Spleen (tissue), 11 donors: ENCODE results near the gene LDAH. TPM values are rescaled to one million over a fixed set of nuclear protein-coding genes. Genes with fewer than 3 reads are reported as not detected.

Experiments
- DNase-seq: peaks from one replicate; pipeline ENCODE4 v3.0.0-alpha.2; 2020
- H3K27ac ChIP-seq, 8 donors: fragments of 200-600 bp; sonication (generic) in 7 of 8; 1 replicate in 4 of 8; 2 replicates in 4 of 8; pipeline versions ENCODE4 v1.5.0 to v1.8.0; 2016 to 2021; ENCODE audit warnings: inconsistent platforms in 4 of 8, mild to moderate bottlenecking in 4 of 8, moderate library complexity in 1 of 8
- H3K27me3 ChIP-seq, 7 donors: fragments of 200-600 bp; sonication (generic) in 6 of 7; replicated peaks in 1 of 7; 1 replicate in 4 of 7; 2 replicates in 3 of 7; pipeline versions ENCODE4 v1.5.0 to v1.8.0; 2016 to 2021; ENCODE audit warnings: inconsistent platforms in 3 of 7, mild to moderate bottlenecking in 1 of 7
- H3K36me3 ChIP-seq, 6 donors: fragments of 200-600 bp; sonication (generic) in 5 of 6; 1 replicate in 4 of 6; 2 replicates in 2 of 6; pipeline versions ENCODE4 v1.5.0 to v1.8.0; 2016 to 2021; ENCODE audit warnings: inconsistent platforms in 2 of 6
- H3K4me1 ChIP-seq, 6 donors: fragments of 200-600 bp; sonication (generic) in 5 of 6; 1 replicate in 3 of 6; 2 replicates in 3 of 6; pipeline versions ENCODE4 v1.5.0 to v1.8.0; 2016 to 2021; ENCODE audit warnings: inconsistent platforms in 3 of 6
- H3K4me3 ChIP-seq, 8 donors: fragments of 200-600 bp; sonication (generic) in 7 of 8; 1 replicate in 4 of 8; 2 replicates in 4 of 8; pipeline versions ENCODE4 v1.5.0 to v1.8.0; 2016 to 2021; ENCODE audit warnings: inconsistent platforms in 4 of 8, mild to moderate bottlenecking in 4 of 8, moderate library complexity in 2 of 8
- H3K9me3 ChIP-seq, 8 donors: fragments of 200-600 bp; sonication (generic) in 7 of 8; 1 replicate in 4 of 8; 2 replicates in 4 of 8; pipeline versions ENCODE4 v1.5.0 to v1.8.0; 2016 to 2021; ENCODE audit warnings: inconsistent platforms in 4 of 8
- CTCF ChIP-seq, 11 experiments: fragments of 200-600 bp in 7 of 11; fragments of 450-650 bp in 4 of 11; sonication (generic) in 4 of 11; IDR thresholded peaks in 8 of 11; conservative IDR thresholded peaks in 3 of 11; 1 replicate in 7 of 11; 2 replicates in 4 of 11; pipeline versions ENCODE4 v1.4.0 to v1.8.0; 2016 to 2021; ENCODE audit warnings: antibody characterized with exemption in 11 of 11, inconsistent platforms in 4 of 11, mild to moderate bottlenecking in 1 of 11
- POLR2A ChIP-seq, 3 donors: fragments of 450-650 bp; IDR thresholded peaks; one replicate each; pipeline ENCODE4 v1.5.1; 2017; ENCODE audit warnings: antibody characterized with exemption in 3 of 3, mild to moderate bottlenecking in 1 of 3
- POLR2AphosphoS5 ChIP-seq, 3 donors: sonication (generic); formaldehyde crosslinking; IDR thresholded peaks; one replicate each; pipeline ENCODE4 v1.5.1; 2017; ENCODE audit warnings: antibody characterized with exemption in 3 of 3
- WGBS, 5 donors: extraction: QIAGEN DNeasy Blood & Tissue Kit in 3 of 5; methylation state at CpG; one replicate each; pipeline versions ENCODE4 v1.1.5 to v1.1.7; 2013 to 2018; 5-methylcytosine and 5-hydroxymethylcytosine counted together
- intact Hi-C: fragments of 100-400 bp; cut with DNase I; formaldehyde crosslinking; loops from one replicate; pipeline ENCODE4 v1.15.0; 2023; ENCODE audit warnings: low total_unique reads
- polyA plus RNA-seq, 3 donors: library from polyadenylated mRNA; stranded (reverse); fragments of 200-250 nt; gene quantifications; one replicate each; pipeline ENCODE4 v1.2.1, GENCODE V29; 2013
- total RNA-seq, 7 donors: library from RNA; depleted of rRNA in 3 of 7; stranded (reverse); fragments of >200 nt in 3 of 7; fragmentation: NEBNext Ultra II Directional in 4 of 7; extraction: Animal tissue kit (Norgen Biotek cat#: 25700) in 4 of 7; gene quantifications; one replicate each; pipeline versions ENCODE4 v1.1.0 to v1.2.1, GENCODE V29; 2016 to 2021
- donor health status: healthy with polysubstance abuse.
- donor health status: DM: no; HTN: no; CAD: no; lungs with moderate emphysema.
- donor health status: DM: no; HTN: no; CAD: no.
- donor health status: Bipolar disorder and iron deficiency.
- donor health status: healthy.
- donor health status: DM: no; HTN: no; CAD: no.
- donor health status: DM: yes; HTN: yes; CAD: no.

LDAH gene
- total and polyA plus RNA-seq, 10 donors, result 5.8 to 33.2 (median 21.1) TPM

GRCh38 chr2:20667151-20667530, 155.8 kb downstream of the LDAH start:
- Histone ChIP-seq H3K27me3 (peaks cover 0 to 100% (median 88%) of the 10 kb centered on the region in 7 donors), H3K27ac (peak overlapping the region in 2 of 8 donors; percentile 50 to 56), H3K4me3 (peak overlapping the region; percentile 25 to 74 (median 48))

GRCh38 chr2:20666304-20667150, 156.4 kb downstream of the LDAH start, which contains the start of gene GDF7:
Gene GDF7, plus strand, starts transcription at chr2:20667144. Its CDS starts 96 bp downstream, at chr2:20667240.
- Histone ChIP-seq H3K4me1 (peaks cover 16 to 67% (median 48%) of the 10 kb centered on the region in 6 donors), H3K27ac (peak within 1 kb of the TSS in 2 of 8 donors; percentile 50 to 56), H3K4me3 (peak within 1 kb of the TSS; percentile 25 to 74 (median 48)), H3K27me3 (peaks cover 0 to 100% (median 89%) of the 10 kb centered on the region in 7 donors), H3K9me3 (no peaks in the 10 kb centered on the region), H3K36me3 (peaks cover 0 to 7% (median 0%) of the 10 kb centered on the region in 6 donors)
- no peak for TF ChIP-seq POLR2A (IDR thresholded peaks at IDR 0.05)
- peak in 2 of 3 donors; percentile 26 to 48 for TF ChIP-seq POLR2AphosphoS5 (IDR thresholded peaks at IDR 0.05)
- TF ChIP-seq CTCF (IDR thresholded peaks at IDR 0.05 in 8 of 11, conservative IDR thresholded peaks at IDR 0.05 in 3 of 11), result peak in 6 of 11 experiments; percentile 19 to 43 (median 36)
- intact Hi-C loops, result no loop called here
- 1% methylated on average over 20 to 86 of the region's 86 CpGs for WGBS, 5 donors
- DNase-seq, result peak; percentile 90

More at GRCh38 chr2:20667151-20667530, 155.8 kb downstream of the LDAH start:
- no peak for TF ChIP-seq POLR2AphosphoS5 (IDR thresholded peaks at IDR 0.05)
- no peak for TF ChIP-seq POLR2A (IDR thresholded peaks at IDR 0.05)
- peak in 1 of 11 experiments; percentile 11 for TF ChIP-seq CTCF (IDR thresholded peaks at IDR 0.05 in 8 of 11, conservative IDR thresholded peaks at IDR 0.05 in 3 of 11)
- WGBS, 5 donors, result 1 to 3% (median 1%) methylated on average over 19 to 62 of the region's 62 CpGs; no CpG with 5 or more reads in 2 of the 5 donors
- intact Hi-C loops, result no loop called here
- peaks cover 15 to 71% (median 53%) of the 10 kb centered on the region in 6 donors for H3K4me1 ChIP-seq
- H3K36me3 ChIP-seq, result peaks cover 0 to 7% (median 0%) of the 10 kb centered on the region in 6 donors
- no peaks in the 10 kb centered on the region for H3K9me3 ChIP-seq
- DNase-seq, result no peak

GRCh38 chr2:20666005-20666303, 156.9 kb downstream of the LDAH start:
- WGBS, 5 donors, result 0 to 3% (median 1%) methylated on average over 9 to 34 of the region's 34 CpGs
- Histone ChIP-seq H3K9me3 (no peaks in the 10 kb centered on the region), H3K4me3 (peak overlapping the region; percentile 25 to 74 (median 48)), H3K27me3 (peaks cover 0 to 100% (median 84%) of the 10 kb centered on the region in 7 donors), H3K4me1 (peaks cover 18 to 65% (median 45%) of the 10 kb centered on the region in 6 donors), H3K27ac (peak overlapping the region in 2 of 8 donors; percentile 50 to 56), H3K36me3 (peaks cover 0 to 6% (median 0%) of the 10 kb centered on the region in 6 donors)
- TF ChIP-seq POLR2AphosphoS5 (IDR thresholded peaks at IDR 0.05), result no peak
- TF ChIP-seq POLR2A (IDR thresholded peaks at IDR 0.05), result no peak
- no peak for TF ChIP-seq CTCF (IDR thresholded peaks at IDR 0.05 in 8 of 11, conservative IDR thresholded peaks at IDR 0.05 in 3 of 11)
- DNase-seq, result no peak
- intact Hi-C loops, result no loop called here
